HepG2 (cell line): Measurements from ENCODE around the gene STKLD1. TPM values are rescaled to one million over a fixed set of nuclear protein-coding genes. Genes with fewer than 3 reads are reported as not detected.

Source experiments
- DZIP1 ChIP-seq: sonication (generic); formaldehyde crosslinking; IDR thresholded peaks from 2 replicates; pipeline ENCODE4 v1.5.0; 2020; ENCODE audit warnings: mild to moderate bottlenecking, missing genetic modification reagents
- E2F5 ChIP-seq: sonication (generic); formaldehyde crosslinking; conservative IDR thresholded peaks from 2 replicates; pipeline ENCODE4 v1.4.0; 2020; ENCODE audit warnings: missing genetic modification reagents
- EHMT2 ChIP-seq: fragments of 200-600 bp; sonication (generic); IDR thresholded peaks from 2 replicates; pipeline ENCODE4 v1.7.0; 2017; ENCODE audit warnings: antibody characterized with exemption, low read depth, low read length, borderline replicate concordance
- FOXJ3 ChIP-seq: sonication (generic); formaldehyde crosslinking; IDR thresholded peaks from 2 replicates; pipeline ENCODE4 v1.4.0; 2020; ENCODE audit warnings: missing genetic modification reagents, mild to moderate bottlenecking, borderline replicate concordance
- GATAD1 ChIP-seq: IDR thresholded peaks from 2 replicates; pipeline ENCODE4 v1.6.1; 2016; ENCODE audit warnings: missing genetic modification reagents, missing compliant biosample characterization
- IKZF4 ChIP-seq: sonication (generic); formaldehyde crosslinking; IDR thresholded peaks from 2 replicates; pipeline ENCODE4 v1.5.1; 2020; ENCODE audit warnings: borderline replicate concordance, mild to moderate bottlenecking, low read depth, missing genetic modification reagents; ENCODE audit errors: not compliant biosample characterization
- KAT8 ChIP-seq: IDR thresholded peaks from 2 replicates; pipeline ENCODE4 v1.6.1; 2016; ENCODE audit warnings: missing genetic modification reagents, missing compliant biosample characterization
- KDM1A ChIP-seq: IDR thresholded peaks from 2 replicates; pipeline ENCODE4 v1.6.1; 2016; ENCODE audit warnings: missing compliant biosample characterization
- KLF6 ChIP-seq: IDR thresholded peaks from 2 replicates; pipeline ENCODE4 v1.8.0; 2016; ENCODE audit warnings: missing biosample characterization, missing genetic modification reagents
- MAF1 ChIP-seq: sonication (generic); formaldehyde crosslinking; IDR thresholded peaks from 2 replicates; pipeline ENCODE4 v1.5.0; 2020; ENCODE audit warnings: missing genetic modification reagents, borderline replicate concordance
- MAFF ChIP-seq: IDR thresholded peaks from 2 replicates; pipeline ENCODE4 v1.6.1; 2011; ENCODE audit warnings: low read depth, low read length, improper control_type of control experiment
- MED1 ChIP-seq: sonication (generic); formaldehyde crosslinking; IDR thresholded peaks from 2 replicates; pipeline ENCODE4 v1.4.0; 2020; ENCODE audit warnings: missing genetic modification reagents
- MYC ChIP-seq: sonication (generic); formaldehyde crosslinking; IDR thresholded peaks from 2 replicates; pipeline ENCODE4 v1.9.0; 2021; ENCODE audit warnings: missing genetic modification reagents, borderline replicate concordance
- POLR2A ChIP-seq, 2 experiments: IDR thresholded peaks; 2 replicates each; pipeline ENCODE4 v1.6.1; 2011; ENCODE audit warnings: low read depth in 2 of 2, low read length in 2 of 2, mild to moderate bottlenecking in 1 of 2, moderate library complexity in 1 of 2; ENCODE audit not compliant: insufficient read depth in 1 of 2
- SMAD3 ChIP-seq: sonication (generic); formaldehyde crosslinking; IDR thresholded peaks from 2 replicates; pipeline ENCODE4 v1.4.0; 2020; ENCODE audit warnings: missing genetic modification reagents
- TAF1 ChIP-seq: sonication (generic); formaldehyde crosslinking; IDR thresholded peaks from 2 replicates; pipeline ENCODE4 v1.4.0; 2020; ENCODE audit warnings: missing genetic modification reagents
- TEAD3 ChIP-seq: optimal IDR thresholded peaks from 2 replicates; pipeline ENCODE3; 2016; ENCODE audit warnings: borderline replicate concordance
- ZFY ChIP-seq: sonication (generic); formaldehyde crosslinking; IDR thresholded peaks from 2 replicates; pipeline ENCODE4 v1.4.0; 2020; ENCODE audit warnings: missing genetic modification reagents
- ZGPAT ChIP-seq: IDR thresholded peaks from 2 replicates; pipeline ENCODE4 v1.6.1; 2016; ENCODE audit warnings: mild to moderate bottlenecking
- ZNF337 ChIP-seq: sonication (generic); formaldehyde crosslinking; IDR thresholded peaks from 2 replicates; pipeline ENCODE4 v1.5.1; 2020; ENCODE audit warnings: missing genetic modification reagents, low read depth, mild to moderate bottlenecking, borderline replicate concordance
- ZNF350 ChIP-seq: sonication (generic); formaldehyde crosslinking; IDR thresholded peaks from 2 replicates; pipeline ENCODE4 v1.4.0; 2020; ENCODE audit warnings: mild to moderate bottlenecking, low read depth, missing genetic modification reagents, borderline replicate concordance
- ZNF597 ChIP-seq: sonication (generic); formaldehyde crosslinking; IDR thresholded peaks from 2 replicates; pipeline ENCODE4 v1.5.0; 2020; ENCODE audit warnings: missing genetic modification reagents
- ZNF674 ChIP-seq: sonication (generic); formaldehyde crosslinking; IDR thresholded peaks from 2 replicates; pipeline ENCODE4 v1.5.0; 2020; ENCODE audit warnings: low read depth, mild to moderate bottlenecking, missing genetic modification reagents
- polyA plus RNA-seq, 8 experiments: library from polyadenylated mRNA; depleted of rRNA in 3 of 8; stranded (reverse) in 7 of 8; unstranded in 1 of 8; fragments of >200 nt; fragmentation: Illumina TruSeq in 4 of 8; extraction: Trizol in 4 of 8; gene quantifications; 2 replicates each; pipeline versions ENCODE4 v1.2.1 to v1.2.3, GENCODE V29; 2011 to 2016; ENCODE audit warnings: low read depth in 4 of 8, missing spikeins in 1 of 8, mixed read lengths in 1 of 8; ENCODE audit not compliant: insufficient read depth in 1 of 8
- total RNA-seq, 5 experiments: library from RNA; depleted of rRNA; stranded (reverse); fragments of >200 nt; fragmentation: Illumina TruSeq; extraction: Trizol; gene quantifications; 2 replicates each; pipeline ENCODE4 v1.2.3, GENCODE V29; 2016; ENCODE audit warnings: low read depth in 1 of 5

STKLD1 gene
- total and polyA plus RNA-seq, 2 of the 13 experiments (the other 11 are each of a cell fraction or from before 2014, with no cell fraction given), result 1.5 to 2.2 TPM

- TF ChIP-seq ZGPAT (peak; percentile 40; the same call in 1 of the 2 replicates), ZNF597 (CRISPR knock-in tag) (no peak), ZNF337 (no peak), MAF1 (CRISPR knock-in tag) (0 out of 2 replicates have a peak, but pooled peaks have one; percentile 24), MAFF (no peak), MED1 (CRISPR knock-in tag) (peak; percentile 15; the same call in 1 of the 2 replicates), SMAD3 (CRISPR knock-in tag) (peak; percentile 47; the same call in 1 of the 2 replicates), KAT8 (CRISPR knock-in tag) (no peak), ZFY (no peak), GATAD1 (peak; percentile 12; the same call in 1 of the 2 replicates), TAF1 (CRISPR knock-in tag) (no peak), ZNF350 (peak; percentile 17; the same call in 1 of the 2 replicates), IKZF4 (no peak), E2F5 (CRISPR knock-in tag) (no peak), KDM1A (CRISPR knock-in tag) (no peak), KLF6 (CRISPR knock-in tag) (no peak), EHMT2 (no peak; the same call in 1 of the 2 replicates), ZNF674 (no peak), DZIP1 (CRISPR knock-in tag) (no peak), MYC (CRISPR knock-in tag) (no peak), TEAD3 (peak; percentile 39), FOXJ3 (CRISPR knock-in tag) (no peak), POLR2A (IDR thresholded peaks at IDR 0.05; ENCODE audit: insufficient read depth in 1 of 2, low read depth in 2 of 2, low read length in 2 of 2) (peak in 1 of 2 experiments; percentile 59; a peak in 2 of 4 replicates)
These were observed 24.1 kb upstream of the STKLD1 start (continued) for GRCh38 chr9:133351908-133352634.
